SH-SY5Y (cell line): ENCODE results near the gene LRRC4C.

Experiments
- GATA2 ChIP-seq: IDR thresholded peaks from 2 replicates; pipeline ENCODE4 v1.6.1; 2011; ENCODE audit warnings: mild to moderate bottlenecking, low read depth, low read length
- GATA3 ChIP-seq: IDR thresholded peaks from 2 replicates; pipeline ENCODE4 v1.6.1; 2011; ENCODE audit warnings: low read depth, mild to moderate bottlenecking, low read length, moderate library complexity

- TF ChIP-seq GATA3: no peak
- TF ChIP-seq GATA2: no peak
Observed at GRCh38 chr11:40877981-40878380, 581.5 kb downstream of the LRRC4C start.
